HG03039 (cell line): ENCODE data around the gene ING1.
"Not testable (repeated sequence)": the region's sequence is repeated elsewhere in the genome, so short reads cannot be mapped to it uniquely, and the experiment has no call there.

ENCODE experiments used
- ATAC-seq: cut with Tn5 transposase; IDR thresholded peaks from one replicate; pipeline ENCODE4 v1.9.1; 2021; ENCODE audit warnings: mild to moderate bottlenecking, moderate library complexity; ENCODE audit not compliant: unreplicated experiment

The ING1 gene

GRCh38 chr13:110713642-110713952, at the start of gene ING1:
ING1 (plus strand) TSS chr13:110713700; CDS start chr13:110714150, 450 bp downstream.
- no peak for ATAC-seq

DNA sequence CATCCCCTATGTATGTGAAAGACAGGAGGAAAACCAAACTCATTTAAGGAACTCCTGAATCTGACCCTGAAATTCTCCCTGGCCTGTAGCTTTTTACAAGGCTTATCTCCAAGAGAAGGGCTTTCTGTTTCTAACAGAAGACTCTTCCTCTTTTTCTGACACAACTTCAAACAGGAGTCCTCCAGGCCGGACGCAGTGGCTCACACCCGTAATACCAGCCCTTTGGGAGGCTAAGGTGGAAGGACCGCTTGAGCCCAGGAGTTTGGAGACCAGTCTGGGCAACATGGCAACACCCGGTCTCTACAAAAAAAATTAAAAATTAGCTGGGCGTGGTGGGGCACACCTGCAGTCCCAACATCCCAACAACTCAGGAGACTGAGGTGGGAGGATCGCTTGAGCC, 49.5 kb upstream of the ING1 start:
- ATAC-seq = no peak

DNA sequence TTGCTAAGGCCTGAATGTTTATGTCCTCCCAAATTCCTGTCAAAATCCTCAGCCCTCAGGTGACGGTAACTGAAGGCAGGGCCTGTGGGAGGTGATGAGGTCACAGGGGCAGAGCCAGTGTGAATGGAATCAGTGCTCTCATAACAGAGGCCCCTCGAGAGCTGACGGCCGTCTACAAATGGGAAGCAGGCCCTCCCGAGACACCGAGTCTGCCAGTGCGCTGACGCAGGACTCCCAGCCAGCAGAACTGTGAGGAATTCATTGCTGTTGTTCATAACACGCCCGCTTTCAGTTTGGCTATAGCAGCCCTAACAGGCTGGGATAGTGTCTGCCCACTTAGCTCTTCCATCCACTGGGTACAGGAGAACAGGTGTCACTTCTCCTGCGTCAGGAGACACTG, 48.8 kb upstream of the ING1 start:
- ATAC-seq = no peak

- no peak for ATAC-seq
Measured at GRCh38 chr13:110665491-110666254, 47.8 kb upstream of the ING1 start.

- ATAC-seq = no peak
Measured at GRCh38 chr13:110666255-110666533, 47.3 kb upstream of the ING1 start.

DNA sequence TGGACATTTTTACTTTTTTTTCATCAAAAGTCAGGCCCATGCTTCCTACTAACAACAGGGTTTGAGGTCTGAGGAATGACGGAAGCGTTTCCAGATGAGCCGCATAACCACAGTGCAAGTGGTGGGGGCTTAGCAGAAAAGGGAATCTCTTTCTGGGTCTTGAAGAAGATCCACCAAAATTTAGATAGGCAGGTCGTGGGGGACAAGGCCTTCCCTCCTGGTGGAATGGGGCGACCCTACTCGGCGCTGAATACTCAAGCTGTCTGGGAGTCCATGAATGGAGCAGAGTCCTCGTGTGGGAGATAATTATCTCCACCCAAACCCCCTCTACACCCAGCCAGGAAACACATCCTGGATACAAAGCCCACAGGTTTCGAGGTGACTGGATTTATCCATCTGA, 44.5 kb upstream of the ING1 start:
- ATAC-seq = no peak

GRCh38 chr13:110669814-110670213, 43.7 kb upstream of the ING1 start:
- not testable (repeated sequence) for ATAC-seq

- ATAC-seq = peak; percentile 58
Measured at GRCh38 chr13:110676595-110677587, 36.6 kb upstream of the ING1 start.

GRCh38 chr13:110677731-110678545, 35.6 kb upstream of the ING1 start:
- ATAC-seq = no peak

GRCh38 chr13:110680852-110681251, 32.6 kb upstream of the ING1 start:
- ATAC-seq = no peak

- ATAC-seq = no peak
Measured at GRCh38 chr13:110681868-110682550, 31.5 kb upstream of the ING1 start.

- ATAC-seq = no peak
Measured at GRCh38 chr13:110682746-110683145, 30.8 kb upstream of the ING1 start.

DNA sequence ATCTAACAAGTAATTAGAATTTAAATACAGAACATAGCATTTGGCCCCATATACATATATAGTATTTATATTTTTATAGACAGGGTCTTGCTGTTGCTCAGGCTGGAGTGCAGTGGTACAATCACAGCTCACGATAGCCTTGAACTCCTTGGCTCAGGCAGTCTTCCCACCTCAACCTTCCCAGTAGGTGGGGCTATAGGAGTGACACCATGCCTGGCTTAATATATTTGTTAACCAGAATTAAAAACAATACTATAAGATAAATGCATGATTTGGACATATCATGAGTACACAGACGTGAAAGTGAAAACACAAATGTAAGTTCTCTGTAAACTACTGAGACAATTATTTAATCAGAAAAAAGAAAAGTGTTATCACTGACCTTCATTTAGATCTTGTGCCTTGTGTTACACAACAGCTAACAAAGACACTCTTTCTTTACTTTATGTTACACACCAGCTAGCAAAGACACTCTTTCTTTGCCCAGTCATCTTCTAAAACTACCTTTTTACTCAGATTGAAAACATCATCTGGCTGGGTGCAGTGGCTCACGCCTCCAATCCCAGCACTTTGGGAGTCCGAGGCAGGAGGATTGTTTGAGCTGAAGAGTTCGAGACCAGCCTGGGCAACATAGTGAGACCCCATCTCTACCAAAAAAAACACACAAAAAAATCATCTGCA, 30.2 kb upstream of the ING1 start:
- no peak for ATAC-seq

- ATAC-seq = no peak
Measured at GRCh38 chr13:110683921-110684320, 29.6 kb upstream of the ING1 start.

DNA sequence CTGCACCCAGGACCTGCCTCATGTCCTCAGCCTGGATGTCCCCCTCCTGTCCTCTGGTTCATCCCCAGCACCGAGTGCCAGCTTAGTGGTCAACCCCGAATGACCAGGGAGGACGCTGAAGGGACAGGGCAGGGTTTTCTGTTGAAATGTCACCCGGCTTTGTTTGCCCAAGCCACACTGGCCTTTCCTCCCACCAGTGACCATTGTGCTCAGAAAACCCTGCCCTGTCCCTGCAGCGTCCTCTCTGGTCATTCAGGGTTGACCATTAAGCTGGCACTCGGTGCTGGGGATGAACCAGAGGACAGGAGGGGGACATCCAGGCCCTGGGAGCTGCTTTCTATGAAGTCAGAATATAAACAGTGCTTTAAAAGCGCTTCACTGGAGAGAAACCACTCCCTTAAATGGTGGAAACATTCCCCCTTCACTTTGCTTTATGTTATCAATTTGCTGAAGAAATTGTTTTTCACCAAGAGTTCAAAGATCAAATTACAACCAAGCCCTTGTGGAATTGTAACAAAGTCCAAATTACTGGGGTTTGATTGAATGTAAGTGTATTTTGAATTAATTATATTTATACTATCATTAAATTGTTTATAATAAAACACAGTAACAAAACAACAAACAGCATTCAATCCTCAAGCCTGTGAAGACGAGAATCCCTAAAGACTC, 29.0 kb upstream of the ING1 start:
- ATAC-seq = no peak

DNA sequence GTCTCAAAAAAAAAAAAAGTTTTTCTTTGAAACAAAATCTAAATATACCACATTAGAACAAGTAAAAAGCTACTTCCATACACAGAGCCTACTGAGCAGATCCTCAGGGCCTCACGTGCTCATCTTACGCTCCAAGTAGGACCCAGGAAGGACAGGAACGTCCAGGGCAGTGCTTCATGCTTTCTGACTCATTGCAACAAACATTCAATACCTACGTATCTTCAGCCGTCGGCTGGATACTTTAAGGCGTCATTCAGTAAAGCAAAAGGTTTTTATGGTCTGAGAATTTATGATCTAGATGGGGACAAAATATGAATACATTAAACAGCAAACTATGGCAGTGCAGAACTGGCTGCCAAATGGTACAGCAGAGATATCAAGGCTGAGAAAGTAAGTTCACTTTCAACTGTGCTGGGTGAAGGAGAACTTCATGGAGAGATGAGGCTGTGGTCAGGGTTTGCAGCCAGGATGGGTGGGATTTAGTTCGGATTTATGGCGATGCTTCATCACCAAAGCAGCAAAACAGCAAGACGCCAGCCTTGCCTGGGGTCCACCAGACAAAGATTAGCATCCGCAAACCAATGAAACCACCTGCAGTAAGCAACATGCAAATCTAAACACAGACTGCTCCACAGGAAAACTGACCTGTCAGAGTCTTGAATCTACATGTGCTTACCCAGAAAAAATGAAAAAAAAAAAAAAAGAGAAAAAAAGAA, 28.0 kb upstream of the ING1 start:
- no peak for ATAC-seq

DNA sequence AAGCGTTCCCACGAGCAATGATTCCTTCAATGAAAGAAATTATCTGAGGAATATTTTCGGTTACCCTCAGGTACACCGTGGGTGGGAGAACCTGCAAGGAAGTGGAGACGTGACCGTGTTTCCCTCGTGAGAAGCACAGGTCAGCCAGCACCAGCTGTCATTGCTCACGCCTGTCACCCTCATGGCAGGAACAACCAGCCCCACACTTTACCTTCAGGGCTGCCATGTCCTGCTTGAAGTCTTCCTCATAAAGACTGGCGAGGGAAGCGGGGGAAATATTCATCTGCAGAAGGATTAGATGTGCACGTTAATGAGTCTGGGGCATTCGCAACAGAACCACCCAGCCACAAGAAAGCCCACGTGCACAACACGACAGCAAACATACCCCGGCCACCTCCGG, 25.8 kb upstream of the ING1 start:
- no peak for ATAC-seq

GRCh38 chr13:110689041-110689440, 24.5 kb upstream of the ING1 start:
- no peak for ATAC-seq

- ATAC-seq = no peak
Measured at GRCh38 chr13:110689711-110690110, 23.8 kb upstream of the ING1 start.
